Measurements from ENCODE around the gene CLOCK. TPM values are rescaled to one million over a fixed set of nuclear protein-coding genes. Genes with fewer than 3 reads are reported as not detected.

The CLOCK gene
- total and polyA plus RNA-seq, 2 experiments from 2014 or later: 9.6 to 29.3 TPM

GRCh38 chr4:55534306-55534705 is 12.4 kb downstream of the CLOCK start:
- no peak overlapping the region for H3K4me3 ChIP-seq
- no peak for DNase-seq (ENCODE audit: low spot score)
- no peak overlapping the region for H3K27ac ChIP-seq
- H4K20me1 ChIP-seq (ENCODE audit: insufficient read depth, poor library complexity, severe bottlenecking): no peaks in the 10 kb centered on the region
- H3K36me3 ChIP-seq (replicated peaks; ENCODE audit: insufficient read depth, low read depth): no peaks in the 10 kb centered on the region
- H3K9me3 ChIP-seq (ENCODE audit: low read depth): no peaks in the 10 kb centered on the region
- H3K27me3 ChIP-seq: no peaks in the 10 kb centered on the region
- H3K4me2 ChIP-seq: no peak overlapping the region
- no peaks in the 10 kb centered on the region for H3K9me2 ChIP-seq (replicated peaks; ENCODE audit: insufficient read depth)
- no peaks in the 10 kb centered on the region for H3K4me1 ChIP-seq (ENCODE audit: insufficient read depth)
- peaks cover 96% of the 10 kb centered on the region for H3K79me2 ChIP-seq
- TF ChIP-seq EZH2phosphoT487 (IDR thresholded peaks at IDR 0.05; ENCODE audit: low read depth, severe bottlenecking, unreplicated experiment) (no peak), CTCF (IDR thresholded peaks at IDR 0.05; ENCODE audit: poor library complexity) (no peak), EZH2 (IDR thresholded peaks at IDR 0.05; ENCODE audit: borderline replicate concordance) (no peak)
- no peak overlapping the region for H2AFZ ChIP-seq

GRCh38 chr4:55530691-55531090 is 16.0 kb downstream of the CLOCK start:
- DNase-seq (ENCODE audit: low spot score): no peak
- H4K20me1 ChIP-seq (ENCODE audit: insufficient read depth, poor library complexity, severe bottlenecking): no peaks in the 10 kb centered on the region
- H3K27me3 ChIP-seq: no peaks in the 10 kb centered on the region
- no peaks in the 10 kb centered on the region for H3K9me3 ChIP-seq (ENCODE audit: low read depth)
- TF ChIP-seq CTCF (IDR thresholded peaks at IDR 0.05; ENCODE audit: poor library complexity): no peak
- no peak for TF ChIP-seq EZH2phosphoT487 (IDR thresholded peaks at IDR 0.05; ENCODE audit: low read depth, severe bottlenecking, unreplicated experiment)
- no peak for TF ChIP-seq EZH2 (IDR thresholded peaks at IDR 0.05; ENCODE audit: borderline replicate concordance)
- no peaks in the 10 kb centered on the region for H3K36me3 ChIP-seq (replicated peaks; ENCODE audit: insufficient read depth, low read depth)
- peaks cover 93% of the 10 kb centered on the region for H3K79me2 ChIP-seq
- 97% methylated on average over 3 of the region's 4 CpGs for WGBS (ENCODE audit: low lambda C conversion rate, missing lambda C conversion rate)
- no peaks in the 10 kb centered on the region for H3K4me1 ChIP-seq (ENCODE audit: insufficient read depth)
- H3K4me2 ChIP-seq: no peak overlapping the region
- H2AFZ ChIP-seq: no peak overlapping the region
- no peaks in the 10 kb centered on the region for H3K9me2 ChIP-seq (replicated peaks; ENCODE audit: insufficient read depth)
- no peak overlapping the region for H3K4me3 ChIP-seq
- H3K27ac ChIP-seq: no peak overlapping the region

GRCh38 chr4:55530167-55530566 is 16.5 kb downstream of the CLOCK start:
- no peaks in the 10 kb centered on the region for H3K4me1 ChIP-seq (ENCODE audit: insufficient read depth)
- H2AFZ ChIP-seq: no peak overlapping the region
- TF ChIP-seq CTCF (IDR thresholded peaks at IDR 0.05; ENCODE audit: poor library complexity) (no peak), EZH2phosphoT487 (IDR thresholded peaks at IDR 0.05; ENCODE audit: low read depth, severe bottlenecking, unreplicated experiment) (no peak), EZH2 (IDR thresholded peaks at IDR 0.05; ENCODE audit: borderline replicate concordance) (no peak)
- H3K27me3 ChIP-seq: no peaks in the 10 kb centered on the region
- no peak overlapping the region for H3K4me3 ChIP-seq
- WGBS (ENCODE audit: low lambda C conversion rate, missing lambda C conversion rate): 73% methylated on average over 4 of the region's 4 CpGs
- H3K27ac ChIP-seq: no peak overlapping the region
- DNase-seq (ENCODE audit: low spot score): no peak
- no peaks in the 10 kb centered on the region for H3K9me3 ChIP-seq (ENCODE audit: low read depth)
- no peaks in the 10 kb centered on the region for H4K20me1 ChIP-seq (ENCODE audit: insufficient read depth, poor library complexity, severe bottlenecking)
- no peaks in the 10 kb centered on the region for H3K9me2 ChIP-seq (replicated peaks; ENCODE audit: insufficient read depth)
- H3K79me2 ChIP-seq: peaks cover 93% of the 10 kb centered on the region
- H3K4me2 ChIP-seq: no peak overlapping the region
- H3K36me3 ChIP-seq (replicated peaks; ENCODE audit: insufficient read depth, low read depth): no peaks in the 10 kb centered on the region

GRCh38 chr4:55528491-55528890 is 18.2 kb downstream of the CLOCK start:
- Histone ChIP-seq H3K79me2 (peaks cover 93% of the 10 kb centered on the region), H4K20me1 (ENCODE audit: insufficient read depth, poor library complexity, severe bottlenecking) (no peaks in the 10 kb centered on the region), H3K4me3 (no peak overlapping the region), H3K4me1 (ENCODE audit: insufficient read depth) (no peaks in the 10 kb centered on the region), H2AFZ (no peak overlapping the region), H3K9me3 (ENCODE audit: low read depth) (no peaks in the 10 kb centered on the region), H3K27ac (no peak overlapping the region), H3K27me3 (no peaks in the 10 kb centered on the region), H3K9me2 (replicated peaks; ENCODE audit: insufficient read depth) (no peaks in the 10 kb centered on the region), H3K36me3 (replicated peaks; ENCODE audit: insufficient read depth, low read depth) (no peaks in the 10 kb centered on the region), H3K4me2 (no peak overlapping the region)
- TF ChIP-seq EZH2 (IDR thresholded peaks at IDR 0.05; ENCODE audit: borderline replicate concordance): no peak
- WGBS (ENCODE audit: low lambda C conversion rate, missing lambda C conversion rate): 91% methylated on average over 3 of the region's 3 CpGs
- DNase-seq (ENCODE audit: low spot score): no peak
